Measurements from ENCODE around the gene MYO3B.

The MYO3B gene

GRCh38 chr2:170488807-170489206 is 310.9 kb downstream of the MYO3B start:
- no peak overlapping the region for H3K4me2 ChIP-seq
- no peak for TF ChIP-seq Cebpa-rat (IDR thresholded peaks at IDR 0.05)
- H3K9me3 ChIP-seq (replicated peaks in 1 of 11), result no peaks in the 10 kb centered on the region
- no peak overlapping the region for H3K4me3 ChIP-seq
- H3K27me3 ChIP-seq, result no peaks in the 10 kb centered on the region
- H4K20me1 ChIP-seq, result no peaks in the 10 kb centered on the region
- no peaks in the 10 kb centered on the region for H3K4me1 ChIP-seq
- H3K9ac ChIP-seq, result no peak overlapping the region
- H3K36me3 ChIP-seq, result no peaks in the 10 kb centered on the region
- H3K27ac ChIP-seq, result no peak overlapping the region

- Histone ChIP-seq H3K4me2 (no peak overlapping the region), H3K9ac (no peak overlapping the region), H3K9me3 (replicated peaks in 1 of 11) (no peaks in the 10 kb centered on the region), H3K36me3 (no peaks in the 10 kb centered on the region), H4K20me1 (no peaks in the 10 kb centered on the region), H3K27me3 (no peaks in the 10 kb centered on the region), H3K27ac (no peak overlapping the region), H3K4me3 (no peak overlapping the region), H3K4me1 (no peaks in the 10 kb centered on the region)
- TF ChIP-seq Cebpa-rat (IDR thresholded peaks at IDR 0.05), result no peak
Measured at GRCh38 chr2:170492010-170492409, 314.1 kb downstream of the MYO3B start.

GRCh38 chr2:170493426-170494097 is 315.6 kb downstream of the MYO3B start:
- no peak for TF ChIP-seq Cebpa-rat (IDR thresholded peaks at IDR 0.05)
- H3K27ac ChIP-seq, result no peak overlapping the region
- H3K9me3 ChIP-seq (replicated peaks in 1 of 11), result no peaks in the 10 kb centered on the region
- H3K9ac ChIP-seq, result no peak overlapping the region
- H4K20me1 ChIP-seq, result no peaks in the 10 kb centered on the region
- H3K4me3 ChIP-seq, result no peak overlapping the region
- no peaks in the 10 kb centered on the region for H3K4me1 ChIP-seq
- no peaks in the 10 kb centered on the region for H3K36me3 ChIP-seq
- H3K27me3 ChIP-seq, result no peaks in the 10 kb centered on the region
- H3K4me2 ChIP-seq, result no peak overlapping the region

- no peak overlapping the region for H3K9ac ChIP-seq
- TF ChIP-seq Cebpa-rat (IDR thresholded peaks at IDR 0.05), result no peak
- H3K4me3 ChIP-seq, result no peak overlapping the region
- no peaks in the 10 kb centered on the region for H3K9me3 ChIP-seq (replicated peaks in 1 of 11)
- H3K4me1 ChIP-seq, result no peaks in the 10 kb centered on the region
- no peak overlapping the region for H3K27ac ChIP-seq
- H3K4me2 ChIP-seq, result no peak overlapping the region
- no peaks in the 10 kb centered on the region for H4K20me1 ChIP-seq
- H3K36me3 ChIP-seq, result no peaks in the 10 kb centered on the region
- no peaks in the 10 kb centered on the region for H3K27me3 ChIP-seq
Measured at GRCh38 chr2:170495896-170496295, 317.9 kb downstream of the MYO3B start.

- H3K27me3 ChIP-seq, result peaks cover 0 to 7% (median 0%) of the 10 kb centered on the region in 11 experiments; a peak in 2 of 22 replicates
- no peaks in the 10 kb centered on the region for H3K9me3 ChIP-seq (replicated peaks in 1 of 11)
- no peaks in the 10 kb centered on the region for H4K20me1 ChIP-seq
- no peak overlapping the region for H3K9ac ChIP-seq
- no peak for TF ChIP-seq Cebpa-rat (IDR thresholded peaks at IDR 0.05)
- H3K4me3 ChIP-seq, result no peak overlapping the region
- no peaks in the 10 kb centered on the region for H3K4me1 ChIP-seq
- no peak overlapping the region for H3K4me2 ChIP-seq
- H3K36me3 ChIP-seq, result no peaks in the 10 kb centered on the region
- no peak overlapping the region for H3K27ac ChIP-seq
Measured at GRCh38 chr2:170498619-170499018, 320.7 kb downstream of the MYO3B start.

- H3K27me3 ChIP-seq, result peaks cover 0 to 12% (median 0%) of the 10 kb centered on the region in 11 experiments; a peak in 4 of 22 replicates
- H3K9me3 ChIP-seq (replicated peaks in 1 of 11), result no peaks in the 10 kb centered on the region
- H3K27ac ChIP-seq, result no peak overlapping the region
- no peaks in the 10 kb centered on the region for H4K20me1 ChIP-seq
- no peak for TF ChIP-seq Cebpa-rat (IDR thresholded peaks at IDR 0.05)
- H3K4me2 ChIP-seq, result no peak overlapping the region
- no peaks in the 10 kb centered on the region for H3K4me1 ChIP-seq
- no peak overlapping the region for H3K9ac ChIP-seq
- no peak overlapping the region for H3K4me3 ChIP-seq
- no peaks in the 10 kb centered on the region for H3K36me3 ChIP-seq
Measured at GRCh38 chr2:170500104-170500503, 322.2 kb downstream of the MYO3B start.

GRCh38 chr2:170500770-170501169 is 322.8 kb downstream of the MYO3B start:
- Histone ChIP-seq H3K4me1 (no peaks in the 10 kb centered on the region), H3K9me3 (replicated peaks in 1 of 11) (no peaks in the 10 kb centered on the region), H4K20me1 (no peaks in the 10 kb centered on the region), H3K9ac (no peak overlapping the region), H3K4me3 (no peak overlapping the region), H3K36me3 (no peaks in the 10 kb centered on the region), H3K27me3 (peaks cover 0 to 17% (median 3%) of the 10 kb centered on the region in 11 experiments; a peak in 19 of 22 replicates), H3K4me2 (no peak overlapping the region), H3K27ac (no peak overlapping the region)
- no peak for TF ChIP-seq Cebpa-rat (IDR thresholded peaks at IDR 0.05)

- H3K27me3 ChIP-seq, result peaks cover 3 to 24% (median 11%) of the 10 kb centered on the region in 11 experiments; a peak in 21 of 22 replicates
- no peak overlapping the region for H3K27ac ChIP-seq
- H3K4me1 ChIP-seq, result no peaks in the 10 kb centered on the region
- no peaks in the 10 kb centered on the region for H4K20me1 ChIP-seq
- H3K9ac ChIP-seq, result no peak overlapping the region
- H3K4me3 ChIP-seq, result no peak overlapping the region
- H3K9me3 ChIP-seq (replicated peaks in 1 of 11), result no peaks in the 10 kb centered on the region
- H3K36me3 ChIP-seq, result no peaks in the 10 kb centered on the region
- H3K4me2 ChIP-seq, result no peak overlapping the region
- TF ChIP-seq Cebpa-rat (IDR thresholded peaks at IDR 0.05), result no peak
Measured at GRCh38 chr2:170501421-170502043, 323.6 kb downstream of the MYO3B start.

- no peak overlapping the region for H3K4me3 ChIP-seq
- TF ChIP-seq Cebpa-rat (IDR thresholded peaks at IDR 0.05), result no peak
- no peaks in the 10 kb centered on the region for H3K36me3 ChIP-seq
- H3K4me2 ChIP-seq, result no peak overlapping the region
- H4K20me1 ChIP-seq, result no peaks in the 10 kb centered on the region
- no peak overlapping the region for H3K9ac ChIP-seq
- H3K4me1 ChIP-seq, result peaks cover 0 to 7% (median 6%) of the 10 kb centered on the region in 10 experiments; a peak in 12 of 20 replicates
- no peaks in the 10 kb centered on the region for H3K9me3 ChIP-seq (replicated peaks in 1 of 11)
- H3K27me3 ChIP-seq, result peaks cover 10 to 34% (median 19%) of the 10 kb centered on the region in 11 experiments; a peak in 21 of 22 replicates
- no peak overlapping the region for H3K27ac ChIP-seq
Measured at GRCh38 chr2:170502361-170503130, 324.6 kb downstream of the MYO3B start.
